ENCODE data around the gene TMEM204.

- no peak for TF ChIP-seq CTCF (conservative IDR thresholded peaks at IDR 0.05)
- TF ChIP-seq EZH2 (IDR thresholded peaks at IDR 0.05; ENCODE audit: low read depth) = no peak
Observed at GRCh38 chr16:1551166-1551565, 17.7 kb downstream of the TMEM204 start.

Measured in PC-9 (cell line).